PFSK-1 (cell line): ENCODE data around the gene PEX5.

Experiments
- SIN3A ChIP-seq: IDR thresholded peaks from 2 replicates; pipeline ENCODE4 v1.6.1; 2012; ENCODE audit warnings: mild to moderate bottlenecking, low read length, moderate library complexity, borderline replicate concordance; ENCODE audit not compliant: insufficient read depth
- TF ChIP-seq, protein P1 (sequence below), 2 experiments: IDR thresholded peaks; 2 replicates each; pipeline versions ENCODE4 v1.6.1 to v1.8.0; 2011 to 2012; ENCODE audit warnings: low read depth in 2 of 2, low read length in 2 of 2, control low read depth in 1 of 2, inconsistent platforms in 1 of 2, mild to moderate bottlenecking in 1 of 2, moderate library complexity in 1 of 2; ENCODE audit not compliant: insufficient read depth in 1 of 2

DNA sequence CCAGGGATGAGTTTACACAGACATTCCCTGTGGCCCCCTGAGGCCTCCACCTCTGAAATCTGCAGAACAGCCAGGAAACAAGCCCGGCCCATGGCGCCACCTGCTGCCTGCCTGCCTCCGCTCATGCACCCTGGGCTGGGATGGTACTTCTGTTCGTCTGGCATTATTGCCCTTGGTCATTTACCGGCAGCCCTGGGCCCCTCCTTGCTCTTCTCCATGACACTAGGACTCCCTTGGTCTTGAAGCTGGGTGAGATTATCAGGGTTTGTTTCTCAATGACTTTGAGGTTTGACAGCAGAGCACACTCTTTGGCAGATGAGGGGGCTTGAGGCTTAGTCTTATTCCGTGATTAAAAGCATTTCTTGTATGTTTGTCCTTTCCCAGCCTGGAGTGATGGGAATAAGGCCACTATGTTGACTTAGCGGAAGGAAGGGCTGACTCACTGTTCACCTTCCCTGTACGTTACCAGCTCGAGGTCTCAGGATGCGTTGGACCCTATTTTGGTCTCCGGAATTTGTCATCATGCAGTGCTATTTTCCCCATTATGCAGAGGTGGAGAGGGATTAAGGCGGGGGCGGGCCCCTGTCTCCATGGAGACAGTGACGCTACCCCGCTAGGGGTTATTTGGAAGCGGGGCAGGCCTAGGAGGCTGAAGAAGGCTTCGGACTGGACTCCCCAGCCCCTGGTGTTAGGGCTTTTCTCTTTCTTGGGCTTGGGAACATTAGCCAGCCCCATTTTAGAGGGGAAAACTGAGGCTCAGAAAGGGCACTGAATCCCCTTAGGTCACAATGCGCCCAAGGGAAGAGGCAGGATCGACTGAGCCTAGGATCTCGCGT lies 706 bp upstream of the PEX5 start:
- TF ChIP-seq, protein P1, sequence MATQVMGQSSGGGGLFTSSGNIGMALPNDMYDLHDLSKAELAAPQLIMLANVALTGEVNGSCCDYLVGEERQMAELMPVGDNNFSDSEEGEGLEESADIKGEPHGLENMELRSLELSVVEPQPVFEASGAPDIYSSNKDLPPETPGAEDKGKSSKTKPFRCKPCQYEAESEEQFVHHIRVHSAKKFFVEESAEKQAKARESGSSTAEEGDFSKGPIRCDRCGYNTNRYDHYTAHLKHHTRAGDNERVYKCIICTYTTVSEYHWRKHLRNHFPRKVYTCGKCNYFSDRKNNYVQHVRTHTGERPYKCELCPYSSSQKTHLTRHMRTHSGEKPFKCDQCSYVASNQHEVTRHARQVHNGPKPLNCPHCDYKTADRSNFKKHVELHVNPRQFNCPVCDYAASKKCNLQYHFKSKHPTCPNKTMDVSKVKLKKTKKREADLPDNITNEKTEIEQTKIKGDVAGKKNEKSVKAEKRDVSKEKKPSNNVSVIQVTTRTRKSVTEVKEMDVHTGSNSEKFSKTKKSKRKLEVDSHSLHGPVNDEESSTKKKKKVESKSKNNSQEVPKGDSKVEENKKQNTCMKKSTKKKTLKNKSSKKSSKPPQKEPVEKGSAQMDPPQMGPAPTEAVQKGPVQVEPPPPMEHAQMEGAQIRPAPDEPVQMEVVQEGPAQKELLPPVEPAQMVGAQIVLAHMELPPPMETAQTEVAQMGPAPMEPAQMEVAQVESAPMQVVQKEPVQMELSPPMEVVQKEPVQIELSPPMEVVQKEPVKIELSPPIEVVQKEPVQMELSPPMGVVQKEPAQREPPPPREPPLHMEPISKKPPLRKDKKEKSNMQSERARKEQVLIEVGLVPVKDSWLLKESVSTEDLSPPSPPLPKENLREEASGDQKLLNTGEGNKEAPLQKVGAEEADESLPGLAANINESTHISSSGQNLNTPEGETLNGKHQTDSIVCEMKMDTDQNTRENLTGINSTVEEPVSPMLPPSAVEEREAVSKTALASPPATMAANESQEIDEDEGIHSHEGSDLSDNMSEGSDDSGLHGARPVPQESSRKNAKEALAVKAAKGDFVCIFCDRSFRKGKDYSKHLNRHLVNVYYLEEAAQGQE (IDR thresholded peaks at IDR 0.05; ENCODE audit: insufficient read depth in 1 of 2, low read depth in 2 of 2, low read length in 2 of 2), result no peak
- TF ChIP-seq SIN3A, result no peak
